HG03565 (cell line): ENCODE data around the gene TIMM22.

Experiments
- ATAC-seq: cut with Tn5 transposase; IDR thresholded peaks from one replicate; pipeline ENCODE4 v1.9.1; 2021; ENCODE audit warnings: mild to moderate bottlenecking, moderate library complexity; ENCODE audit not compliant: unreplicated experiment

TIMM22 gene

DNA sequence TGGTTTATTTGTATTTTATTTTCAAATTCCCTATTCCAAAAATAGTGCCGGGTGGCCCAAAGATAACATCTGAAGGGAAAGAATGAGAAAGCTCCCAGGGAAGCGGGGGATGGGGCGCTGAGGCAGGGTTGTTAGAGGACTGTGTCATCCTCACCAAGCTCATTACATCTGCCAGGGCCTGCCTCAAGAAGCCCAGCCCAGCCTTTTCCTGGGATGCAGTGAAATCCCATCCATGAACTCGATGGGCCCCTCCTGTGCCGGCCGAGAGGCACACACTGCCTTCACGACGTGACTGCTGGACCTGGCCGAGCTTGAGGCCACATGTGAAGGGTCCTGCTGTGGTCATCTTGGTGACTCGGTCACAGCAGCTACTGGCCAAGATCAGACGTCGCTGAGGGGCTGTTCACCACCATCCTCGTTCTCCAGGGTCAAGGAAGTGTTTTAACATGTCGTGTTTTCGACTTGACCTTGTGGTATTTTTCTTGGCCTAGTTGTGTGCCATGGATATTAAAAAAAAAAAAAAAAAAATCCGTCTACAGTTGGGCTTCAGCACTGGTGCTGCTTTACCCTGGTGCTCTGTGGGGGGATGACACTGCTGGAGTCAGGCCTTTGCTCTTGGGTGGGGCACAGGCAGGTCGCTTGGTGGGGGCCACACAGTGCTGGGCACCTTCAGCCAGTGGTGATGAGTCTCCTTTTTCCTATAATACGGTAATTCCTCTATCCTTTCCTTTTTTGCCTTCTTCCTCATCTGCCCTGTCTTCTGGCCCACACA, 4.9 kb downstream of the TIMM22 start:
- ATAC-seq: no peak

- no peak for ATAC-seq
Measured at GRCh38 chr17:1002412-1002753, 5.5 kb downstream of the TIMM22 start.

- no peak for ATAC-seq
Measured at GRCh38 chr17:1002771-1003555, 6.0 kb downstream of the TIMM22 start.

- ATAC-seq: no peak
Measured at GRCh38 chr17:1003633-1003971, 6.7 kb downstream of the TIMM22 start.

- no peak for ATAC-seq
Measured at GRCh38 chr17:1003972-1004768, 7.2 kb downstream of the TIMM22 start.

- ATAC-seq: no peak
Measured at GRCh38 chr17:1004769-1005295, 7.9 kb downstream of the TIMM22 start.

DNA sequence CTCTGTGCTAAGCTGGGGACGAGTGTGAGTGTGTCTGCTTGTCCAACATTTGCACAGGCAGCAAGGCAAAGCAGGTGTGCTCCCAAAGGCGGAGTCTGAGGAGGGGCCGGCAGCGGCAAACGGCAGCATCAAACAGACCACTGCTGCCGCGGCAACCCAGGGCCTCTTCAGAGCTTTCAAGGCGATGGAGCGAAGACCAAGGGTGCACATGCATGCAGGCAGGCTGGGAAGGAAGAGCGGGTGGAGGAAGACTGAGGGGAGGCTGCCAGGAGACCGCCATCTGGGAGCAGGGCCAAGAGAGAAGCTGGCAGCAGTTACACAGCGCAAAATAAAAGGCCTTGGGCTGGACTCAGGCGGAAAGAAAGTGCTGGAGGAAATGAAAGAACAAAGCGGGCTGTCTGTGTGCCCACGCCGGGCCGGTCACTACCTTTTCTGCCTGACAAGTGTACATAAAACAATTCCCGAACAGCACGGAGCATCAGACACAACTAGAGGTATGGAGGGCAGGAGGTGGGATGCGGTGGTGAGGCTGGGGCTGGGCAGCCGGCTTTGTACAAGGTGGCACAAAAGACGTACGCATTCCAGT, 8.5 kb downstream of the TIMM22 start:
- no peak for ATAC-seq

GRCh38 chr17:1006054-1006453, 9.1 kb downstream of the TIMM22 start:
- ATAC-seq: no peak

DNA sequence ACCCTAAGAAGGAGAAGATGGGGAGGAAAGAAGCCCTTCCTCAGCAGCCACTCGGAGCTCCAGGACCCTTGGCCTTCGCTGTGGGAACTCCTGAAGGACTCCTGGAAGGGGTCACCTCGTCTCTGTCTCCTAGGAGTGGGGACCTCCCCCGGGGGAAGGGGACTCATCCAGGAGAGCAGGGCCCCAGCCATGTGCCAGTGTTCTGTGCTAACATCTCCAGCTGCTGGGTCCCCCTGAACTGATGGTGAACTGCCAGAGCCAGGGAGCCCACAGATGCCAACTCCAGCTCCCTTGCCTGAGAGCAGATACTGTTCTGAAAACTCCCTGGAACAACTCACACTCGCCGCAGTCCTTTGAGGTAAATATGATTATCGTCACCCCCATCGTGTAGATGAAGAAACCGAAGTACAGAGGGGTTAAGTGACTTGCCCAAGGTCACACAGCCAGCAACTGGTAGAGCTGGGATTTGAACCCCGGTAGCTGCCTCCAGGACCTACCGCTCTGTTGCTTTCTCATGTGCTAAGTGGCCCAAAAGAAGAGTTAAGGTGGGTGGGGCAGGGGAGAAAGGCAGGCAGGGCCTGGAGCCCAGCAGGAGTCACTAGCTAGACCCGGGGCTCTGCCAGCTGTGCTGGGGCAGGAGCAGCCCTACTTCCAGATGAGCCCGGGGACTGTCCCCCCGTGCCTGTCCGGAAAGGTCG, 10.5 kb downstream of the TIMM22 start:
- no peak for ATAC-seq

- no peak for ATAC-seq
Measured at GRCh38 chr17:1008008-1008761, 11.3 kb downstream of the TIMM22 start.

DNA sequence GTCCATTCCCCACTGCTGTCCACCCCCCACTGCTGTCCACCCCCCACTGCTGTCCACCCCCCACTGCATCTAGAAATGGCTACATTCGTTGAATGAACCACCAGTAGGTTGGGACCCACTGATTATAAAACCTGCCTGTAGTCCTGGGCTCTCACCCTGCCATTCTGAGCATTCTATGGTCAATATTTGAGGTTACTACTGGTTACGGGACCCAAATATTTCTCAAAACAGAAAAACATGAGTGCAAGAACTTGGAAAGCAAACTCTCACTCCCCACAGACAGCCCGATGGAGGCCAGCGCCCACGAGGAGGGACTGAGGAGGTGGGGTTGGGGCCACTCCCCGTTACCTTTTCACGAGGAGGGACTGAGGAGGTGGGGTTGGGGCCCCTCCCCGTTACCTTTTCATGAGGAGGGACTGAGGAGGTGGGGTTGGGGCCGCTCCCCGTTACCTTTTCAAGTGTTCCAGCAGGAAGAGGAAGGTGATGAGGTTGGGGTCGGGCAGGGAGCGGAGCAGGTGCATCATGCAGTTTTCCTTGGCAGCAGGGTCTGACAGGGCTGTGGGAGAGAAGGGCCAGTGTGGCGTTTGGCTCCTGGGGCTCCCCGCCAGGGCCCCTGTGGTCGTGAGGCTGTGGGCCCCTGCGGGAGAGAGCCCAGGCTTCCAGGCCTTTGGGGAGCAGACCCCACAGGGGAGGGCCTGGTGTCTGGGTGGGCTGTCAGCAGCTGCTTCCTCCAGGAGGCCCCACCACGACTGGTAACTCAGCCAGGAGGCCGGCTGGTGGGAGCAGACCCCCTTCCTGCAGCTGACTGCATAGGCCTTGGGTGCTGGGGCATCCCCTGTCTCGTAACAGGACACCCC, 12.5 kb downstream of the TIMM22 start:
- no peak for ATAC-seq

DNA sequence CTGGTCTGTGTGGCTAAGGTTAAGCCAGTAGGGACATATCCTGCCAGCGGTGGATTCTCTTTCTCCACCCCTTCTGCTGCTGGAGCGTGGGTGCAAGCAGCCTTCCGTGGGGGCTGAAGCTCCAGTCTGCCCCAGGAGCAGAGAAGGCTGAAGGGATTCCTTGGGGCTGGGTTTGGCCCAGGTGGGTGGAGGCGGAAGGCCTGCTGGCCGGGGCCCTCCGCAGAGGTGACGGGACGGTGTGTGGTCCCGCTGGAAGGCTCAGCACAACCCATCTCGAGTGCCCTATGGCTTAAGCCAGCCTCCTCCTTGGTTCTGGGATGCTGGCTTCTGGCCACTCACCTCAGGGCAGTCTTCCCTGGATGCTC, 13.1 kb downstream of the TIMM22 start:
- no peak for ATAC-seq

DNA sequence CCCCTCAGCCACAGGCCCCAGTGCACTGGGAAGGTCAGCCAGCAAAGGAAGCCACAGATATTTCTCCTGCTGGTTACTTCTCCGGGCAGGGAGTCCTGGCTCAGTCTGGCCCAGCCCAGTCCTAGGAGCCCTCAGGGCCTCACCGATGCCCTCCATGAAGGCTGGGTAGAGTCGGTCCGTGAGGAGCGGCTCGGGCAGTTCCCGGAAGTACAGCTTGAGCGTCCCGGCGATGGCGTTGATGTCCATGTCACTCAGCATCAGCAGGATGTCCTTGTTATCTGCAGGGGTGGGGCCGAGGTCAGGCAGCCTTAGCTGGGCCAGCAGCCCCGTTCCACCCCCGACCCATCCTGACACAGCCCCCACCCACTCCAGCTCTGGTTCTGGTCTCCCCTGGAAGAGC, 13.7 kb downstream of the TIMM22 start:
- no peak for ATAC-seq

DNA sequence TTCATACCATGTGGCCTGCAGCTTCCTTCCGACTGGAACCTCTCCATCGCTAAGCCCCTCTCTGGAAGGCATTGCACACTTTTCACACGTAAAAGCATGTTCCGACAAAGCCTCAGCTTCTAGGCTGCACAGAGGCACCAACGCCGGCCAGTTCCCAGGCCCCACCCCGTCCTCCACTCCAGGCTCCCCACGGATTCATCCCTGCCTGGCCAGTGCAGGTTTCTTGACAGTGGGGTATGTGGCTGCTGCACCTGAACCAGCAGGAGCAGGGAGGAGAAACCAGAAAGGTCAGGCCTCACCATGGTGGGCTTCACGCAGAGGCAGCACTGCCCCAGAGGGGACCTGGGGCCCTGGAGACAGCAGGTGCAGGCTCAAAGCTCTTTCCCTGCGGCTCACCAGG, 14.2 kb downstream of the TIMM22 start:
- no peak for ATAC-seq

DNA sequence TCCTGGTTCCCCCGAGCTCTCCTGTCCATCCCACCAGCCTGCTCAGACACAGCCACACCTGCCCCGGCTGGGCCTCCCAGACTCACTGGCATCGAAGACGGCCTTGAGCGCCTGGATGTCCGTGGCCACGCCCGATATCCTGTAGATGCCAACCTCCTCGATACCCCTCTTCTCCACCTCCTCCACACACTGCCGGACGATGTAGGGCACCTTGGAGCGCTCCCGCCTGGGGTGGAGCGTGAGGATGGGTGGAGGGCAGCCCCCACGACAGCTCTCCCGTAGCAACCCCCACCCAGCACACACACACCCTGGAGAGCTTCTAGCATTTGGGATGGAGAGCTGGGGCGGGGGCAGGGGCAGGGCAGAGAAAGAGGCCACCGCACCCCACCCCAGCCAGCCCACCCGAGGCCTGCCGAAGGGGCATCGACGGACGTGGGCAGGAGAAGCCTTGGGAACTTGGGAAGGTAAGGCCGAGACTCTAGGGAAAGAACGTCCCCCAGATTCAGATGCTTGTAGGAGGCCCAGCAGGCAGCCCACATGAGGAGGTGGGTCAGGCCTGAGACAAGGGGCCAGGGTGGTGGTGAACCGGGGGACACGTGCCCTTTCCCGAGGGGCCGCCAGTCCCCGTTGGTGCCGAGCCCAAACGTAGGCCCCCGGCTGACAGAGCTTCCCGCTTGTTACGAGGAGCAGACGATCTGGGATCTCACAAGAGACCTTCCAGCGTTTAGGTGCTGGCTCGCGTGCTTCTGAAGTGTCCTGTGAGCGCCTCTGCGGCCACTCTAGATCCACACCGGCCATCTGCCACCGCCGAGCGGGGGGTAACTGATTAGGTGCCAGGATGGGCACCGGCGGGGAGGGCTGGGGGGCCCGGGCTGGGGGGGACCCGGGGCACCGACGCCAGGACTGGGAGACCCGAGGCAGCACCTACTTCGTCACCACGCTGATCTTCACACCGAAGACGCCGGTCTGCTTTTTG, 15.1 kb downstream of the TIMM22 start:
- no peak for ATAC-seq

DNA sequence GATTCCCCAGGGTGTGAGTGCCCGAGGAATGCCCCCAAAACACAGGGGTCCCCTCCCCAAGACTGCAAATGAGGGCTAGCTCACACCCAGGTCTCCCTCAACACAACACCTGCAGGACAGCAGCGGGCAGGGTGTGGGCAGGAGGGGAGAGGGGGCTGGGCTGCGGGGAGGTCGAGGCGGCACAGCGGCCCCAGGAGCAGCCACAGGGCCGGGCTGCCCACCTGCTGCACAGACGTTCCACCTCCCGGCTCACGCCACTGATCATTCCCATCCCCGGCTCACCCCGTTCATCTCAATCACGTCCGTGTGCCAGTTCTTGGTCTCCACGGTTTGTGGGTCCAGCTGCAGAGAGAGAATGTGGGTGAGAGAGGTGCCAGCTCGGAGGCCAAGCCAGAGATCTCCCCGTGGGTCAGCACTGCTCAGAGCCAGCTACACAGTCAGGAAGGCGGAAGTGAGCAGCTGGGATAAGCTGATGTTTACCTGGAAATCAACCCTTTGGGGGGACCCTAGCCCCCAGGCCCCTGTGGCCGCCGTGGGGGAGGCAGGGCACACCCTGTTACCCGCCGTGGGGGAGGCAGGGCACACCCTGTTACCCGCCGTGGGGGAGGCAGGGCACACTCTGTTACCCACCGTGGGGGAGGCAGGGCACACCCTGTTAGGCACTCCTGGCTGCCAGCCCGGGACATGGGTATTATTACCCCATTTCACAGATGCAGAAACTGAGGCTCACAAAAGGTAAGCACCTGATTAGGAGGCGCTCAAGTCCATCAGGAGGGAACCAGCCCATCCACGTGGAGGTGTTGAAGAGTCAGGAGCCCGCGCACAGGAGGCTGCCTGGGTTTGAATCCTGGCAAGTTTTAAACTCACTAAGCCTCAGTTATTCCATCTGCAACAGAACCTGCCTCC, 16.1 kb downstream of the TIMM22 start:
- ATAC-seq: no peak

GRCh38 chr17:1013729-1014090, 16.8 kb downstream of the TIMM22 start:
- ATAC-seq: no peak
